Mammary epithelial cell (primary cell): Measurements from ENCODE around the gene PTPRO.

ENCODE experiments used
- CTCF ChIP-seq, 2 donors: IDR thresholded peaks in 1 of 2; conservative IDR thresholded peaks in 1 of 2; 2 replicates each; pipeline ENCODE4 v1.5.1; 2011 to 2012; ENCODE audit warnings: inconsistent platforms in 2 of 2, low read length in 2 of 2, mild to moderate bottlenecking in 2 of 2, control low read depth in 1 of 2, low read depth in 1 of 2; ENCODE audit not compliant: insufficient read depth in 1 of 2; ENCODE audit errors: extremely low read depth in 1 of 2
- EZH2 ChIP-seq: IDR thresholded peaks from 2 replicates; pipeline ENCODE4 v1.6.1; 2012; ENCODE audit warnings: low read length, inconsistent platforms, borderline replicate concordance

- TF ChIP-seq CTCF (conservative IDR thresholded peaks at IDR 0.05 in 1 of 2, IDR thresholded peaks at IDR 0.05 in 1 of 2; ENCODE audit: extremely low read depth in 1 of 2, insufficient read depth in 1 of 2, low read depth in 1 of 2, low read length in 2 of 2) (no peak), EZH2 (no peak)
Observed at GRCh38 chr12:15646581-15646980, 324.3 kb downstream of the PTPRO start.
